ENCODE data around the gene FAM53B.

The FAM53B gene

DNA sequence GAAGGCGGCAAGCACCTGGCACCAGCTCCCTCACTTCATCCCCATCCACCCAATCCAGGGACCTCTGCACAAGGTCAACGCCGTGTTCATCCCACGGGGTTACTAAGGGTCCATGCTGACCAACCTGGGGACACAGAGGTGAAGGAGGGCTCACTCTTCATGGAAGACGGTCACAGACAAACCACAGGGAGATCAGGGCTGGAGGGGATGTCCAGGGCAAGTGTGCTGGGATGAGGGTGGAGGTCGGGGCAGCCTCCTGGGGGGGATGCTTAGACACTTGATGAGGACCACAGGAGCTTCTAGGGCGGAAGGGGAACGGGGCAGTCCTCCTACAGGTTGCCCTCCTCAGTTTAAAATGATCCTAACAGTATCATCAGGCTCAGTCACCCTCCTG lies 46.7 kb downstream of the FAM53B start:
- TF ChIP-seq, protein P1, sequence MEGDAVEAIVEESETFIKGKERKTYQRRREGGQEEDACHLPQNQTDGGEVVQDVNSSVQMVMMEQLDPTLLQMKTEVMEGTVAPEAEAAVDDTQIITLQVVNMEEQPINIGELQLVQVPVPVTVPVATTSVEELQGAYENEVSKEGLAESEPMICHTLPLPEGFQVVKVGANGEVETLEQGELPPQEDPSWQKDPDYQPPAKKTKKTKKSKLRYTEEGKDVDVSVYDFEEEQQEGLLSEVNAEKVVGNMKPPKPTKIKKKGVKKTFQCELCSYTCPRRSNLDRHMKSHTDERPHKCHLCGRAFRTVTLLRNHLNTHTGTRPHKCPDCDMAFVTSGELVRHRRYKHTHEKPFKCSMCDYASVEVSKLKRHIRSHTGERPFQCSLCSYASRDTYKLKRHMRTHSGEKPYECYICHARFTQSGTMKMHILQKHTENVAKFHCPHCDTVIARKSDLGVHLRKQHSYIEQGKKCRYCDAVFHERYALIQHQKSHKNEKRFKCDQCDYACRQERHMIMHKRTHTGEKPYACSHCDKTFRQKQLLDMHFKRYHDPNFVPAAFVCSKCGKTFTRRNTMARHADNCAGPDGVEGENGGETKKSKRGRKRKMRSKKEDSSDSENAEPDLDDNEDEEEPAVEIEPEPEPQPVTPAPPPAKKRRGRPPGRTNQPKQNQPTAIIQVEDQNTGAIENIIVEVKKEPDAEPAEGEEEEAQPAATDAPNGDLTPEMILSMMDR (IDR thresholded peaks at IDR 0.05; ENCODE audit: low read depth, low read length) = no peak

DNA sequence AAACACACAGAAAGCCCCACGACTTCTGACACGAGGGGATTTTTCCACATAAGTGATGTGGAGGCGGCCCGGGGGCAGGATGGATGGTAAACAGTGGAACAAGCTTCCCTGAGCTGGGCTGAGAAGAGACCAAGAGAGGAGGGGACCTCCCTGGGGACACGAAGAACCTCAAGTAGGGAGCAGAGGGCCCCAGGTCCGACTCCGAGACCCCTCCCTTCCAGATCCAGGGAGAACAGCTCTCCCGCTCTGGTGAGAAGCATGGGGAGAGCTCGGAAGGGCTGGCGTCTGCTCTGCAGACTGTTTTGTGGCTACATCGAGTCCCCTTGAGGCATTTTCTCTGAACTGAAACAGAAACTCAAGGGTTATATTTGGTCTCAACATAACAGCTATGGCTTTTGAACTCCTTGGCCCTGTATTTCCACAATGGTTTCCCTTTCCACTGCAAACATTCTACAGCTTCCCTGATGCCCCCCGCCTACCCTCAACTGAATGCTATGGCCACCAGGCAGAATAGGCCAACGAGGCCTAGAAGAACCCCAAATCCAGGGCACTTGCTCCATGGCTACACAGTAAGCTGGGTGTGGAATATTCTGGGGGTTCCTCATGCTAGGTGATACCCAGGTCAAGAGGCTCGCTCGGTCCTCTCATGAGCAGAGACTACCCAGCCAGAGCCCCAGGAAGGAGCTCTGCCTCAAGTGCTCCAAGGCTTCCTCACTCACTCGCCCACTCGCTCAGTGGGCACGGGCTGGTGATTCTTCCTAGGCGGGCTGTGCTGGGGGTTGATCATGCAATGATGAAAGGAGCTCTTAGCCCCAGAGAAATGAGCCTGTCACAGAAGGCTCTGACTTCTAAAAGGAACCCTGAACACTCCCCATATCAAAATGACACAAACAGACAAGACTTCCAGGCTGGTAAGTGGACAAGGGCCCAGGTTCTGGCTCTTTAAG lies 47.5 kb downstream of the FAM53B start:
- DNase-seq (ENCODE audit: extremely low read depth, low read depth) = no peak
- TF ChIP-seq, protein P1 (IDR thresholded peaks at IDR 0.05; ENCODE audit: low read depth, low read length) = no peak

More for the DNA sequence above, 46.7 kb downstream of the FAM53B start:
- no peak for DNase-seq (ENCODE audit: extremely low read depth, low read depth)

DNA sequence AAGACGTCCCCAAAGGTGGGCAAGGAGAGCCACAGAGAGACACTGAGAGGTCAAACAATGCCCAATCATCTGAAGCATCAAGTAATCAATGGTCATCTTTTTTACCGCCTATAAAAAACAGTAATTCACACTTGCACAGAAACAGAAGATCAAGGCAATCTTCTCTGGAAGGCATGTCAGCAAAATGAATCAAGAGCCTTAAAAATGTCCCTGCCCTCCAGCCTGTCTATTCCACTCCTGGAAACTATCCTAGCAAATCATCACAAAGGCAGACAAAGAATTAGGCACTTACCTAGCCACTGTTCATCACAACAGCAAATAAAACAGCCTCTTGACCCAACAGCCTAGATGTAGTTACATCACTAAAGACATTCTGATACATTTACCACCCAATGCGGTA lies 48.9 kb downstream of the FAM53B start:
- no peak for DNase-seq (ENCODE audit: extremely low read depth, low read depth)
- TF ChIP-seq, protein P1 (IDR thresholded peaks at IDR 0.05; ENCODE audit: low read depth, low read length) = no peak

DNA sequence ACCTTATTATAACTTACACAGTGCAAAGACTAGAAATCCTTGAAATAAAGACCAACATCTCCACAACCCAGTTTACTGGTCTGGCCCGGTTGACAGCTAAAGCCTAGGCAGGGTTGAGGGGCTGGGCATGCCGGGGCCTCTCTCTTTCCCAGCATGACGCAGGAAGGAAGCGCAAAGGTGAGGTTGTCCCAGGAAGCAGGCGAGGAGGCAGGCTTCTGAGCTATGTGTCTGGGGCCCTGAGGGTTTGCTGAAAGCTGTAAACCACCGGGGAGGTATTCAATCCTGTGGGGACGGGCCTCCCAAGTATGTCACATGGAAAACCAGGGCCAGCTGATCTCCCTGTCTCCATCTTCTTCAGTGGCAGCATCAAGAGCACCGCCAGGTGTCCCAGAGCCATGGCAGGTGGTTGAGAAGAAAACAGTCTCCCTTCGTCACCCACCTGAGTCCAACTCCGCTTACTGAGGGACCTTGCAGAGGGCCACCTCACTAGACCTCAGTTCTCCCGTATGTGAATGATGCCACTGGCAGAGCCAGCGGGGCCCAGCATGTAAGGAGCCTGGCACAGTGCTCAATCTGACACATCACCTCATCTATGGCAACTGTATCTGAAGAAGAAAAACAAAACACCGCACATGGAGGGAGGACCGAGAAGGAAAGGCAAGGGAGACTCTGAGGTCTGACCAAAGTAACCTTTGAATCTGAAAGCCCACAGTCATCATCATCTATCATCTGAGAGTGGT lies 49.5 kb downstream of the FAM53B start:
- TF ChIP-seq, protein P1 (IDR thresholded peaks at IDR 0.05; ENCODE audit: low read depth, low read length) = no peak
- DNase-seq (ENCODE audit: extremely low read depth, low read depth) = no peak

DNA sequence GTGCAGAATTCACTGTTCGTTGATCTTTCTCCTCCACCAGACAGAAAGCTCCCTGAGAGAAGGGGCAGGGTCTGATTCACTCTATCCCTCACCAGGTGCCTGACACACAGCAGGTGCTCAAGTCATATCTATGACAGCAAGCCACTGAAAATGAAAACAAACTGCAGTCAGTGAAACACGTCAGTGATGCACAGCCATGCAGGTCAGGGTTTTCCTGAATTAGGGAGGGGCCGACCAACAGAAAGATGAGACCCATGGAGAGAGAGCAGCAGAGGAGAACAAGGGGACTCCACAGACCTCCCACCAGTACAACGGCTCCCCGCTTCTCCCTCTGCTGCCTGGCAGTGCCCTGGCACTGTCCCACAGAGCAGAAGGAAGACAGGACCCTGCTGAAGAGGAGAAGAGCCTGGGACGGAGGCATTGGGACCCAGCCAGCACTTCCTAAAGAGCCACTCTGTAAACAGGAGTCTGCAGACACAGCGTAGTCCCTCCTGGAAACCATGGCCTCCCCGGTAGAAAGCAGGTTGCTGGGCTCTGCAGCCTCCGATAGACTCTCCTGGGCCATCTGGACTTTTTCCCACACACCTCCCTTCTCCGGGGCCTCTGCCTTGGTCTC lies 50.3 kb downstream of the FAM53B start:
- TF ChIP-seq, protein P1 (IDR thresholded peaks at IDR 0.05; ENCODE audit: low read depth, low read length) = no peak
- DNase-seq (ENCODE audit: extremely low read depth, low read depth) = no peak

DNA sequence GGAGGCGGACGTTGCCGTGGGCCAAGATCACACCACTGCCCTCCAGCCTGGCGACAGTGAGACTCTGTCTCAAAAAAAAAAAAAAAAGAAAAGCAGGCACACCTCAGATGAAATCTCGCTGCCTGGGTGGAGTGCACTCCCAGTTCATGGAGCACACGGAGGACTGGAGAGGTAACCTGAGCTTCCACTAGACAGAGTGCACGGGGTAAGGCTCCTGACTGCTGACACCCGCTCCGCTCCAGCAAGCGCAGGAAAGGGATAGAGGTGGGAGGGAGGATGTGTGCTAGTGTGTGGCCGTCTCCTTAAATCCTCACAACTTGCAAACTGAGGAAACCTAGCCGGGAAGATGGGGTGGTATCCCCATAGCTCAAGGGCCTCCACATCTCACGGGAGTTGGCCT lies 50.8 kb downstream of the FAM53B start:
- DNase-seq (ENCODE audit: extremely low read depth, low read depth) = no peak
- TF ChIP-seq, protein P1 (IDR thresholded peaks at IDR 0.05; ENCODE audit: low read depth, low read length) = no peak

Measured in AG09319 (cell line).